GM23248 (cell line): ENCODE results near the gene ZMIZ1.

Source experiments
- EZH2 ChIP-seq: fragments of 200-600 bp; sonication (generic); IDR thresholded peaks from 2 replicates; pipeline ENCODE4 v1.6.1; 2018; ENCODE audit warnings: antibody characterized with exemption, mild to moderate bottlenecking; ENCODE audit not compliant: insufficient read depth, poor library complexity, severe bottlenecking
- EZH2phosphoT487 ChIP-seq: fragments of 200-600 bp; sonication (generic); IDR thresholded peaks from 2 replicates; pipeline ENCODE4 v1.6.1; 2018; ENCODE audit warnings: antibody characterized with exemption, moderate library complexity, mild to moderate bottlenecking, low read depth; ENCODE audit not compliant: insufficient read depth

DNA sequence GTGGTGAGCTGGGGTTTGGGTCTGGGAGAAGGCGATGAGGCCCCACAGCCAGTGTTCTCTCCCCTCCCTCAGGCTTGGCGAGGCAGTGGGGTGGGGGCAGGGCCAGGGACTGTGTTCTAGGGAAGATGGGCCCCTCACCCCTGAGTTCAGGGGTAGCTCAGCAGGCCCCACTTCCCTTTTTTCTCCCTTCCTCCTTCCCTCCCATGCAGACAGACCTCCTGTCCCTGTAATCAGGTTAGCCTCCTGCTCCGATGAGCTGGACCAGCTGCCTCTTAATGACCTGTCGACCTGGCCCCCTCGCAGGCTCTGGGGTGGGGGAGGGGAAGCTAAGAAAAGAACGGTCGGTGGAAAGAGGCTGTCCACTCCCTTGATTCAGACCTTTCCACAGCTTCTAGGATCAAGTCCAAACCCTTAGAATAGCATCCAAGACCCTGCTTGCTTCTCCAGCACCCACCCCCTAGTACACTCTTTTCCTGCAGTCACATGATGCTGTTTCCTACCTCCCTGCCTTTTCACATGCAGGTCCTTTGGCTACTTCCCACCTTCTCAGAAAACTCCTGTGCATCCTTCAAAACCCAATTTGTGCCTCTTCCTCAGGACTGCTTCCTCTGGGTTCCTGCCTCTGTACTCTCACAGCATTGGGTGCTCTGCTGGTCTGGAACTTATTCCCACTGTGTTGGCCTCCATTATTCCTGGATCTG is 64.1 kb downstream of the ZMIZ1 start:
- TF ChIP-seq EZH2phosphoT487 (no peak), EZH2 (no peak)
